PC-9 (cell line): ENCODE results near the gene KRT15. TPM values are rescaled to one million over a fixed set of nuclear protein-coding genes. Genes with fewer than 3 reads are reported as not detected.

ENCODE experiments used
- BruUV-seq: library from RNA; stranded (reverse); fragments of 400-500 nt; replicated peaks from 2 replicates; lab custom pipeline; 2021; lab: Mats Ljungman, UMichigan
- CTCF ChIA-PET: fragments of 300-600 bp; sonication (Branson Sonifier 250); formaldehyde crosslinking; loops from one replicate; lab custom pipeline; 2022; ENCODE audit warnings: antibody characterized with exemption; lab: Charles Lee
- POLR2A ChIA-PET: fragments of 300-600 bp; sonication (Branson Sonifier 250); formaldehyde crosslinking; loops from one replicate; lab custom pipeline; 2022; ENCODE audit warnings: antibody characterized with exemption; ENCODE audit not compliant: unreplicated experiment; lab: Charles Lee
- DNase-seq, 2 experiments: peaks; one replicate each; pipeline versions ENCODE4 v3.0.0 to v3.0.0-alpha.2; 2015 to 2022; ENCODE audit warnings: mixed read lengths in 1 of 2
- H2AFZ ChIP-seq: fragments of 200-600 bp; sonication (generic); 2 replicates; pipeline ENCODE4 v1.8.1; 2017; ENCODE audit warnings: antibody characterized with exemption
- H3F3A ChIP-seq: fragments of 200-600 bp; sonication (generic); 2 replicates; pipeline ENCODE4 v1.8.1; 2017; ENCODE audit warnings: antibody characterized with exemption, mild to moderate bottlenecking, low read depth; ENCODE audit not compliant: insufficient read depth
- H3K27ac ChIP-seq: fragments of 200-600 bp; sonication (generic); 2 replicates; pipeline ENCODE4 v1.6.1; 2016; ENCODE audit warnings: mixed run types
- H3K27me3 ChIP-seq: fragments of 200-600 bp; sonication (generic); 2 replicates; pipeline ENCODE4 v1.6.1; 2016; ENCODE audit warnings: low read depth, mixed run types; ENCODE audit not compliant: insufficient read depth
- H3K36me3 ChIP-seq: fragments of 200-600 bp; sonication (generic); 2 replicates; pipeline ENCODE4 v1.6.1; 2016; ENCODE audit warnings: low read depth, mixed run types
- H3K4me1 ChIP-seq: fragments of 200-600 bp; sonication (generic); replicated peaks from 2 replicates; pipeline ENCODE4 v1.6.1; 2016; ENCODE audit warnings: mixed run types; ENCODE audit not compliant: insufficient read depth
- H3K4me2 ChIP-seq: fragments of 200-600 bp; sonication (generic); 2 replicates; pipeline ENCODE4 v1.6.1; 2017; ENCODE audit warnings: mixed run types
- H3K4me3 ChIP-seq: fragments of 200-600 bp; sonication (generic); 2 replicates; pipeline ENCODE4 v1.6.1; 2016; ENCODE audit warnings: mixed run types
- H3K79me2 ChIP-seq: fragments of 200-600 bp; sonication (generic); 2 replicates; pipeline ENCODE4 v1.6.1; 2017; ENCODE audit warnings: low read depth, mixed run types
- H3K9me2 ChIP-seq: fragments of 200-600 bp; sonication (generic); 2 replicates; pipeline ENCODE4 v1.8.1; 2017; ENCODE audit warnings: mild to moderate bottlenecking; ENCODE audit not compliant: insufficient read depth
- H3K9me3 ChIP-seq: fragments of 200-600 bp; sonication (generic); 2 replicates; pipeline ENCODE4 v1.8.1; 2016; ENCODE audit warnings: low read depth; ENCODE audit not compliant: insufficient read depth
- H4K20me1 ChIP-seq: fragments of 200-600 bp; sonication (generic); 2 replicates; pipeline ENCODE4 v1.8.1; 2017; ENCODE audit not compliant: insufficient read depth
- EZH2 ChIP-seq: fragments of 200-600 bp; sonication (generic); IDR thresholded peaks from 2 replicates; pipeline ENCODE4 v1.8.0; 2017; ENCODE audit warnings: antibody characterized with exemption, low read depth
- intact Hi-C: fragments of 100-400 bp; cut with micrococcal nuclease; formaldehyde crosslinking; loops from one replicate; pipeline ENCODE4 v1.10.0; 2022; ENCODE audit not compliant: unreplicated experiment
- total RNA-seq: library from RNA; stranded (reverse); gene quantifications from 2 replicates; pipeline ENCODE4 v1.2.3, GENCODE V29; 2021
- TF ChIP-seq, protein P1 (sequence below): fragments of 200-600 bp; sonication (generic); conservative IDR thresholded peaks from 2 replicates; pipeline ENCODE4 v1.6.1; 2017; ENCODE audit warnings: mixed run types, antibody characterized with exemption, mild to moderate bottlenecking, moderate library complexity

KRT15 gene
- total RNA-seq, 1 experiment from 2014 or later = 41.9 TPM

DNA sequence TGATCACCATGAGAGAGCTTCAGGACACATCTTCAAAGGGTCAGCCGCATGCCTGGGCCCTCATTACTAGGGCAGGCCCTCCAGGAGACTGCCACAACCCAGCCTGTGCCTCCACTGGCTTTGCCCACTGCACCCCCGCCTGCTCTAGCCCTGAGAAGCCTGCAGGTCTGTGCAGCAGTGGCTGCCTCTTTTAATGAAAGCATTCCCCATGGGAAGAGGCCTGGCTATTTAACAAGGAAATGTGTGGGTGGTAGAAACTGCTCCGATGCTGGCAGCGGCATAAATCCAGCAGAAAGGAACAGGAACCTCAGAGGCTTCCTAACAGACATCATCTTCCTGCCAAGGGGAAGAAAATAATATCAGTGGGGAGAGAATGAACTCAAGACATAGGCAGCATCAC, 51.1 kb downstream of the KRT15 start:
- Histone ChIP-seq H3K9me2 (no peaks in the 10 kb centered on the region), H3K79me2 (no peaks in the 10 kb centered on the region), H3K4me2 (no peak overlapping the region), H3K27me3 (no peaks in the 10 kb centered on the region), H3K4me3 (no peak overlapping the region), H3K9me3 (no peaks in the 10 kb centered on the region; the same call in 1 of the 2 replicates), H3F3A (peaks cover 10% of the 10 kb centered on the region; the same call in 1 of the 2 replicates), H4K20me1 (no peaks in the 10 kb centered on the region), H3K36me3 (no peaks in the 10 kb centered on the region), H3K4me1 (peaks cover 20% of the 10 kb centered on the region), H2AFZ (no peak overlapping the region), H3K27ac (no peak overlapping the region)
- ChIA-PET CTCF (no interaction called here), POLR2A (no interaction called here)
- BruUV-seq = no TSS peak
- no peak for DNase-seq
- no peak for TF ChIP-seq EZH2
- TF ChIP-seq, protein P1, sequence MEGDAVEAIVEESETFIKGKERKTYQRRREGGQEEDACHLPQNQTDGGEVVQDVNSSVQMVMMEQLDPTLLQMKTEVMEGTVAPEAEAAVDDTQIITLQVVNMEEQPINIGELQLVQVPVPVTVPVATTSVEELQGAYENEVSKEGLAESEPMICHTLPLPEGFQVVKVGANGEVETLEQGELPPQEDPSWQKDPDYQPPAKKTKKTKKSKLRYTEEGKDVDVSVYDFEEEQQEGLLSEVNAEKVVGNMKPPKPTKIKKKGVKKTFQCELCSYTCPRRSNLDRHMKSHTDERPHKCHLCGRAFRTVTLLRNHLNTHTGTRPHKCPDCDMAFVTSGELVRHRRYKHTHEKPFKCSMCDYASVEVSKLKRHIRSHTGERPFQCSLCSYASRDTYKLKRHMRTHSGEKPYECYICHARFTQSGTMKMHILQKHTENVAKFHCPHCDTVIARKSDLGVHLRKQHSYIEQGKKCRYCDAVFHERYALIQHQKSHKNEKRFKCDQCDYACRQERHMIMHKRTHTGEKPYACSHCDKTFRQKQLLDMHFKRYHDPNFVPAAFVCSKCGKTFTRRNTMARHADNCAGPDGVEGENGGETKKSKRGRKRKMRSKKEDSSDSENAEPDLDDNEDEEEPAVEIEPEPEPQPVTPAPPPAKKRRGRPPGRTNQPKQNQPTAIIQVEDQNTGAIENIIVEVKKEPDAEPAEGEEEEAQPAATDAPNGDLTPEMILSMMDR = no peak
- intact Hi-C loops = no loop called here

DNA sequence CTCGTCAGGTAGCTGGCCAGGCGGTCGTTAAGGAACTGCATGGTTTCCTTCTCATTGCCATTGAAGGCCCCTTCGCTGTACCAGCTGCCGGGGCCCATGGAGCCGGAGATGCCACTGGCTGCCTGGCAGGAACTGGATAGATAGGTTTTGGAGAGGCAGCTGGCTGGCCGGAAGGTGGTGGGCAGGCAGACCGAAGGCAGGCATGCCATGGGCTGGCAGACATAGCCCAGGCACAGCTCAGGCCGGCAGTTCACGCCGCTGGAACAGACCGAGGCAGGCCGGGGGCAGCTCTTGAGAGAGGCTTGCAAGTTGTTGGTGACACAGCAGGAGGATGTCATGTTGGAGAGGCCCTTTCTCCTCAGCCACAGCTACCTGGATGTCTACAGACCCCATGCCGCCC, 51.7 kb downstream of the KRT15 start, which contains the start of gene KRT32:
TSS of gene KRT32 (minus strand) at position 399 of the 400 bp plus-strand sequence. CDS start at position 338, 61 bp downstream.
- no peak within 1 kb of the TSS for H3K4me3 ChIP-seq
- H3K27me3 ChIP-seq = no peaks in the 10 kb centered on the region
- no peaks in the 10 kb centered on the region for H3K79me2 ChIP-seq
- H3F3A ChIP-seq = peaks cover 10% of the 10 kb centered on the region; the same call in 1 of the 2 replicates
- no peaks in the 10 kb centered on the region; the same call in 1 of the 2 replicates for H3K9me3 ChIP-seq
- ChIA-PET CTCF (no interaction called here), POLR2A (no interaction called here)
- TF ChIP-seq, protein P1 = no peak
- TF ChIP-seq EZH2 = no peak
- no peaks in the 10 kb centered on the region for H4K20me1 ChIP-seq
- H3K36me3 ChIP-seq = no peaks in the 10 kb centered on the region
- no peaks in the 10 kb centered on the region for H3K9me2 ChIP-seq
- no peak within 1 kb of the TSS for H2AFZ ChIP-seq
- DNase-seq = no peak
- H3K4me2 ChIP-seq = no peak within 1 kb of the TSS
- intact Hi-C loops = no loop called here
- no peak within 1 kb of the TSS for H3K27ac ChIP-seq
- BruUV-seq = no TSS peak
- H3K4me1 ChIP-seq = peaks cover 20% of the 10 kb centered on the region

DNA sequence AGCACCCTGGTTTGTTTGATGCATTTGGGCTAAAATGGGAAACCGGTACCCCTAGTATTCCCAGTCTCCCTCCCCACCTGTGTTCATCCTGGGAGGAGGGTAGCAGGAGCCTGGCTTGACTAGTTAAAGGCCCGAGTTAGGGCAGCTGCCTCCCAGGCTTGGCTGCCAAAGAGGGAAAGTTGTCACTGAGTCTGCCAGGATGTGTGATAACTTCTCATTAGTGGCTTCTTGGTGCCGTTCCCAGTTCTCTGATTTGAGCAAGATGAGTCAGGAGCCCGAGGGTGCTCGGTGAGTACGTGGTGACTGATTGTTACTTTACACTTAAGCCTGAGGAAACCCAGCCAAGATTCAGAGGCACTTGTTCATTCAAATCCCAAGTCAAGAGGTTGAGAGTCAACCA, 54.0 kb downstream of the KRT15 start:
- ChIA-PET POLR2A (interaction anchor here (0.5 to 0.6 kb wide), 3 partner anchors 12 to 839 kb away, joined by 3 to 11 read pairs (median 6); no protein-coding TSS in a partner anchor), CTCF (no interaction called here)
- H3K9me2 ChIP-seq = no peaks in the 10 kb centered on the region
- no peaks in the 10 kb centered on the region for H4K20me1 ChIP-seq
- BruUV-seq = no TSS peak
- H3K79me2 ChIP-seq = no peaks in the 10 kb centered on the region
- no peaks in the 10 kb centered on the region for H3K36me3 ChIP-seq
- no peaks in the 10 kb centered on the region for H3K27me3 ChIP-seq
- peak overlapping the region; percentile 50 for H3K27ac ChIP-seq
- no peaks in the 10 kb centered on the region for H3K9me3 ChIP-seq
- TF ChIP-seq EZH2 = no peak
- TF ChIP-seq, protein P1 = no peak
- H3K4me2 ChIP-seq = peak overlapping the region; percentile 45
- H3K4me3 ChIP-seq = no peak overlapping the region
- H2AFZ ChIP-seq = no peak overlapping the region
- DNase-seq = peak; percentile 73 to 93
- H3K4me1 ChIP-seq = peaks cover 20% of the 10 kb centered on the region
- peaks cover 10% of the 10 kb centered on the region; the same call in 1 of the 2 replicates for H3F3A ChIP-seq
- intact Hi-C loops = no loop called here
